HG03460 (cell line): ENCODE results near the gene SIPA1.
"Not testable (repeated sequence)": the region's sequence is repeated elsewhere in the genome, so short reads cannot be mapped to it uniquely, and the experiment has no call there.

Experiments
- ATAC-seq: cut with Tn5 transposase; IDR thresholded peaks from one replicate; pipeline ENCODE4 v1.9.1; 2021; ENCODE audit not compliant: unreplicated experiment

SIPA1 gene

DNA sequence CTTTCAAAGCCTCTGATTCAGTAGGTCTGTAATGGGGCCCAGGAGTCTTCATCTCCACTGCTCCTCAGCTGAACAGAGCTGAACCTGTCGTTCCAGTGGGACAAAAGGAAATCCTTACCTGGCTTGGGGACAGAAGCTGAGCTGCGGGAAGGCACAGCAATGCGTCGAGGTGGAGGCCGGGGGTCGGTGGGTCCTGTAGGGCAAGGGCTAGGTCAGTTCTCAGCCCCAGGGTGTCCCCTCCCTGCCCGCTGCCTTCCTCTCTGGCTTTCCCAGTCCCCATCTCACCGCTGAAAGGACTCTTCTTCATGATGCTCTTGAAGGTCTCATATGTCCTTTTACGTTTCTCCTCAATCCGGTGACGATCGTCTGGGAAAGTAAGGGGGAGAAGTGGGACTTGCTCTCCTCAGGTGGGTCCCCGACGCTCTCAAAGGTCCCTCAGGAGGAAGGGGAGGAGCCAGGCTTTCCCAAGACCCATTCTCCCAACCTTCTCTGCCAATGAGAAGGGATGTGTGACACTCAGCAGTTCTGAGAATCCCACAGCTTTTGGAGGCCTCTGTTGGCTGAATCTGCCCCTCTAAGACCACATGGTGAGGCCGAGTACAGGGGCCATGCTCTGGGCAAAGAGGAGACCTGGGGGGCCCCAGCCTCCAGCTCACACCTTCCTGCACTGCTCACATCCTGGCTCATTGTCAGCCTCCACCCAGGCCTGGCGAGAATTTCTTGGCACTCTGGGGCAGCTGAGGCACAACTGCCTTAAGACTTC is 17.9 kb downstream of the SIPA1 start:
- no peak for ATAC-seq

DNA sequence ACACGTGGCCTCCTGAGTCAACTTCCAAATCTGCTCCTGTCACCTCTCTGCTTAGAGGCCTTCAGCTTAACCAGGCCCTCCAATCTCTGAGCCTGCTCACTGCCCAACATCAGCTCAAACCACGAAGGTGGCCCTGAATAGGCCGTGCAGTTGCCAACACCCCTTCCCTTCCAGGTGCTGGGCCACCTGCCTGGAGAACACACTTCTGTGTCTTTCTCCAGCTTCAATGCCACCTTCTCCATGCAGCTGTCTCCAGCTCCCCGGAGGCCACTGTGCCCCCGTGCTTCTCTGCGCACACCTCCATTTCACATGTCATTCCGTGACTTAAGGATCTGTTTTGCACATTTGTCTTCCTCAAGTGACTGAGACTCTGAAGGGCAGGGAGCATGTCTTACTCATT is 19.5 kb downstream of the SIPA1 start:
- no peak for ATAC-seq

DNA sequence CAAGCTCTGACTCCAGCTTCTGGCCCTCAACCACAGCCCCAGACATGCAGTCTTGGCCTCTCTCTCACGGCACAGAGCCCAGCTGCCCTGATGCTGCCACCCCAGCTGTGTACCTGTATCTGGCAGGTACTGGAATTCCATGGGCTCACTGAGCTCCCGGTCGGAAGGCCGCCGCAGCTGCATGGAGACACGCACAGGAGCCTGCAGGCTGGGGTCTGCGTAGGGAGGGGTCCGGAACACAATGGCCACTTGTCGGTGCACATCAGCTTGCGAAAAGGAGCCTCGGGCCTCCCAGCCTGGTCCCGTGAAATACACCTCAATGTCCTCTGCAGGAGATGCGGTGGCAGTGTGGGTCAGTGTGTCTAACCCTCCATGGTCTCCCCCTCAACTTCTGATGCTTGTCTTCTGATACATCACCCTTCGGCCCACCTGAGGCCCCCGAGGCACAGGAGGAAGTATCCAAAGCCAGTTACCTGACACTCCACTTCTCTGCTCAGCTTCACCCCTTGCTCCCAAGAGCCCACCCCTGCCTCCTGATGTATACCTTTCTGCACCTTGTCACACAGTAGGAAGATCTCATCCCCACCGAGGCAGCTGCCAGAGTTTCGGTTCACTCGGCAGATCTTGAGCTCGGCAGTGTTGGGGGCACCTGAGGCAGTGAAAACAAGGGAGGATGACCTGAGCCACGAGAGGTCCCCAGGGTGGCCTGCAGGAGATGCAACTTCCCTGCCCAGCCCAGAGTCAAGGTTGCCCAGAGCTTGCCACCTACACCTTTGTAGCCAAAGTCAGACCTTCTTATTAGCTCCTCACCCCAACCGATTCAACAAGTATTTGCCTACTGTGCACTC is 20.5 kb downstream of the SIPA1 start:
- ATAC-seq, result no peak

DNA sequence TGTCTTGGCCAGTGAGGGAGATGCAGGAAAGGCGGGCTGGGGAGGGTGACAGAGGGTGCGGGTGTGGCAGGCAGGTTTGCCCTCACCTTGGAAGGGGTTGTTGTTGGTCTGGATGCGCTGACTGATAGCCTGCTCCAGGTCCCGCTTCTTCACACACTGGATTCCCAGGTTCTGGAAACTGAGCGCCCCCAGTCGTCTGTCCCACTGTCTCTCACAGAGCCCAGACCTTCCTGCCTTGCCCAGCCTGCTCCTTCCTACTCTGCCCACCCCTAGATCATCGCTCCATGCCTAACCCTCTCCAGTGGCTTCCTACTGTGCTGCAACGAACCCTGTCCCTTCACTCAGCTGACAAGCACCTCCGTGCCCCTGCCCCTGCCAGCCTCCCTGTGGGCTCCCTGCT is 22.1 kb downstream of the SIPA1 start:
- ATAC-seq, result no peak

DNA sequence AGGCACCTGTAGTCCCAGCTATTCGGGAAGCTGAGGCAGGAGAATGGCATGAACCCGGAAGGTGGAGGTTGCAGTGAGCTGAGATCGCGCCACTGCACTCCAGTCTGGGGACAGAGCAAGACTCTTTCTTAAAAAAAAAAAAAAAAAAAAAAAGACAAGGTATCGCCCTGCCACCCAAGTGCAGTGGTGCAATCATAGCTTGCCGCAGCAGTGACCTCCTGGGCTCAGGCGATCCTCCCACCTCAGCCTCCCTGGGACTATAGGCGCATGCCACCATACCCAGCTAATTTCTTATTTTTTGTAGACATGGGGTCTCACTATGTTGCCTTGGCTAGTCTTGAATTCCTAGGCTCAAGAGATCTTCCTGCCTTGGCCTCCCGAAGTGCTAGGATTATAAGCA is 23.0 kb downstream of the SIPA1 start:
- not testable (repeated sequence) for ATAC-seq

DNA sequence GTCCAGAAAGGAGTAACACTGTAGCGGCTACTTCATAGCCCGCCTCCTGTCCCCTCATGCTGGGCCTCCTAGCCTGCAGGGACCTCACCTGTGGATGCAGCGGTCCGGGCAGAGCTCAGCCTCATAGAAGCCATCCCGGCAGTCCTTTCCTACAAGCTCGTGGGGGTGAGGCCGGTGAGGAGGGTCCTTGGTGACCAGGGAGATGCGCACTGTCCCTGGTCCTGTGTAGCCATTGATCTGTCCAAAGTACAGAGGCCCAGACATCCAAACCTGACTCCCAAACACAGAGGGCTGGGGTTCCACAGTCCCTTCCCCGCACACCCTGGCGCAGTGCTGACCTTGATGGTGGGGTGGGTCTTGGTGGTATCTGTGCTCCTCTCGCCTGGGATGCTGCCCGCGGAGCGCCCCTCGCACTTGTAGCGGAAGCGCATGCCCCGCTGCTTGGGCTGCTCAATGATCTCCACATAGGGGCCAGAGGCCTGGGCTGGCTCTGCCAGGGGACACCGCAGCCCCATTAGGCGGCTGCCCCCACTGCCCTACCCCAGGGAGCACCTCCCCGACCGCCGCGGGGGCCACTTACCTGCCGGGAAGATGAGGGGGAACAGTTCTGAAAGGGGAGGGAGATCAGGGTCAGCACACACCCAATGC is 23.8 kb downstream of the SIPA1 start:
- no peak for ATAC-seq

DNA sequence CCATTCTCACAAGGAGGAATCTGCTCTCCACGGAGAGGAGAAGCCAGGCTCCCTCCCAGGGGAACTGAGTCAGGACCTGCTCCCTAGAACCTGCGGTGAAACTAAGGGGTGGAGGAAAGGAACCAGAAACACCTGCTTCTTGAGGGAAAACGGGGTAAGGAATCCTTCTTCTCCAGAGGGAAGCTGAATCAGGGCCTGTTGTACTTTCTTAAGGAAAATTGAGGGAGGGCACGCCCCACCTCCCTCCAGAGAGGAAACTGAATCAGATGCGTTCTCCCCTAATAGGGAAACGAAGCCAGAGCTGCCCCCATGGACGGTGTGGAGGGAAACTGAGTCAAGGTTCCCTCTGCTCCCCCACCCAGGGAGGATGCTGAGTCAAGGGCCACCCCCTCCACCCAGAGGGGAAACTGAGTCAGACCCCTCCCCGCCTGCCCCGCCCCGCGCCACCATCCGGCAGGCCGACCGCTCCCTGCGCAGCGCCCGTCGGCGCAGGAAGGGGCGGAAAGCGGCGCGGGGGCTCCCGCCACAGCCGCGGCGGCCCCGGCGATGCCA is 24.4 kb downstream of the SIPA1 start:
- no peak for ATAC-seq

DNA sequence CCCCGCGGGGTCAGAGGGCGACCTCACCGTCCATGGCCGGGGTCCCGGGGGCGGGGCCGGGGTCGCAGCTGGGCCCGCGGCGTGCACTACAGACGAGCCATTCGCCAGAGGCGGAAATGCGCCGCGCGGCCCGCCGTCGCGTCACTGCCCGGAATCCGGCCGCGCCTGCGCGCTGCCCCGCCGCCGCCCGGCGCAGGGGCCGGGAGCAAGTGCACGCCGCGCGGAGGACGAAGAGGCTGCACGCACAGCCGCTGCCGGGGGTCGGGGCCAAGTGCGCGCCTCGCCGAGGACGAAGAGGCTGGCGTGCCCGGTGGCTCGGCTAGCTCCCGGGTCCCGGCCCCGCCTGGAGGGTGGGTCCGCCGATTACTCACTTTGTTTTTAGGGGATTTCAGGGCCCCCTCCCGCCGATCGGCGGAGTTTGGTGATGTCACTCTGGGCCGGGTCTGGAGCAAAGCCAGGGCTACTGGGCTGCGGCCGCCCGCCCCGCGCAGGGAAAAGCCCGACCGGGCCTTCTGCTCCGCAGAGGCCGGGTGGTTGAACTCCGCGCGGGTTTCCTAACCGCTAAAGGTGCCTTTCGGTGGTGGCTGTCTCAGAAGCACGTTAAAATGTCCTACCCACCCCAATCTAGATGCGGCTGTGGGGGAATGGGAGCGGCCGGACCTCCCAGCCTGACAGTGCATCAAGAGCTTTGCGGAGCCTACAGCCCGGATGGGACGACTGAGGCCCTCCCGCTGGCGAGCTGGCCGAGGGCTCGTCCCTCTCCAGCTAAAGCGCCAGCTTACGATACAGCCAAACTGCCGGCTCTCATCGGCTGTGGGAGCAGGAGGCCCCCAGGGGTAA is 25.1 kb downstream of the SIPA1 start, which contains the start of gene RELA:
Gene RELA (minus strand): TSS at position 118 of the 840 bp plus-strand sequence. CDS start 84 bp downstream, at position 34.
- peak; percentile 68 for ATAC-seq

DNA sequence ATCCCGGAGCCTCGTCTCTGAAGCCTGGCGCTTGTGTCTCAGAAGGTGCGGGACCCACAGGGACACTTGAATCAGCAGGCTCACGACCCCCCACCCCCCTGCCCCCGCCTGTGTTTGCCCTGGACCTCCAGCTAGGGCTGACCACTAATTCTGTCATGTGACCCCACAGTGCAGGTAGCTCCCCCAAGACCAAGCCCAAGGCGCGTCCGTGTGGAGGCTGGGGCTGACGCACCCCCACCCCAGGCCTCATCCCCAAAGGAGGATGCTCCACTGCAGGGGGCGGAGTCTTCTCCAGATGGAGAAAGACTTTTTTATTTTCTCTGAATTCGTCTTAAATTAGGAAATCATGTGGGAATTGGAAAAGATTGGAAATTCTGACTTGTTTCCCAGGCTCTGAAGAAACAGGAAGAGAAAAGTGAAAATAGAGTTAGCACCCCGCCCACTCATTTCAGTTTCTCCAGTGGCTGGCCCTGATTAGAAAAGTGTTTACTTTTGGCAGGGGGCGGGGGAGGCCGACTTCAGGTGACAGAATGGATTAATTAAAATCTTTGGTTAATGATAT is 25.8 kb downstream of the SIPA1 start:
- ATAC-seq, result peak; percentile 27

DNA sequence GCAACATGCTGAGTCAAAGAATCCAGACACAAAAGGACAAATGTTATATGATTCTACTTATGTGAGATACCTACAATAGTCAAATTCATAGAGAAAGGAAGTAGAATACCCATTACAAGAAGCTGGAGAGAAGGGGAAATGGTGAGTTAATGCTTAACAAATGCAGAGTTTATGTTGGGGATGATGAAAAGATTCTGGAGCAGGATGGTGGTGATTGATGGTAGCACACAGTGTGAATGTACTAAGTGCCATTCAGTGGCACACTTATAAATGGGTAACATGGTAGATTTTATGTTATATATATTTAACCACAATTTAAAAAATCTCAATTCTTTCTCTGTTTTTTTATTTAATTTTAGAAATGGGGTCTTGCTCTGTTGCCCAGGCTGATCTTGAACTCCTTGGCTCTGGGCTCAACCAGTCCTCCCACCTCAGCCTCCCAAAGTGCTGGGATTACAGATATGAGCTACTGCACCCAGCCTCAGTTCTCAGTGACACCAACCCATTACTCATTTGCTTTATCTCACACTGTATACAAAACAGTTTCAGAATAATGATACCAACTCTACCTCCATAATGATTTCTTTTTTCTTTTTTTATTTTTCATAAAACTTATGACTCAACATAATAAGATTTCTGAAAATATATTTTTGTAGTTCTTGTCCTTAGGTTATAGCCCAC is 34.4 kb downstream of the SIPA1 start:
- no peak for ATAC-seq

DNA sequence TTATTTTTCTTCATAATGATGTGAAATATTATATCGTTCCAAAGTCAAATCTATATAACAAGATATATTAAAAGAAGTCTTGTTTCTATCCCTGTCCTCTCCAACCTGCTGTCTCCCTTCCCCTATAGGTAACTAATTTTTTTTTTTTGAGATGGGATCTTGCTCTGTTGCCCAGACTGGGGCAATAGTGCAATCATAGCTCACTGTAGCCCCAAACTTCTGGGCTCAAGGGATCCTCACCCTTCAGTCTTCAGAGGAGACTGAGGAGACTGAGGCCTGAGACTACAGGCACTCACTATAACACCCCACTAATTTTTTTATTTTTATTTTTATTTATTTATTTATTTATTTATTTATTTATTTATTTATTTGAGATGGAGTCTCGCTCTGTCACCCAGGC is 35.1 kb downstream of the SIPA1 start:
- ATAC-seq, result no peak

DNA sequence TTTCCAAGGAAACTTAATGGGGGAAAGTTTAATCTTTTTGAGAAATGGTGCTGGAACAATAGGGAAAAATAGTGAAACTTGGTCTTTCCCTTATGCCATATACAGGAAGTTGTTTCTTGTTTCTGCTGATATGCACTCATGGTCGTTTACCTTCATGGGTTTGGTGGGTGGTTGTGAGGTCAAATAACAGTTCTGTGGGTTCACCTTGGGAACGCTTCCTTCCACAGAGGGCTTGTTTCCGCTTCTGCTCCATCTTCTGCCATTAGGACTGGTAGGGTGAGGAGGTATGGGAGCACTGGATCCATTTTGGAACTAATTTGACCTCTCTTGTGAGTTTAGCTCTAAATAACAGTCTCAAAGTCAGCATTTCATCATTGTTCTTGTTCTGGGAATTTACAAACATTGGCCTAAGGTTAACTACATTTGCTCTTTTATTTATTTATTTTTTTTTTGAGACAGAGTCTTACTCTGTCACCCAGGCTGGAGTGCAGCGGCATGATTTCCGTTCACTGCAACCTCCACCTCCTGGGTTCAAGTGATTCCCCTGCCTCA is 42.4 kb downstream of the SIPA1 start:
- ATAC-seq, result no peak

DNA sequence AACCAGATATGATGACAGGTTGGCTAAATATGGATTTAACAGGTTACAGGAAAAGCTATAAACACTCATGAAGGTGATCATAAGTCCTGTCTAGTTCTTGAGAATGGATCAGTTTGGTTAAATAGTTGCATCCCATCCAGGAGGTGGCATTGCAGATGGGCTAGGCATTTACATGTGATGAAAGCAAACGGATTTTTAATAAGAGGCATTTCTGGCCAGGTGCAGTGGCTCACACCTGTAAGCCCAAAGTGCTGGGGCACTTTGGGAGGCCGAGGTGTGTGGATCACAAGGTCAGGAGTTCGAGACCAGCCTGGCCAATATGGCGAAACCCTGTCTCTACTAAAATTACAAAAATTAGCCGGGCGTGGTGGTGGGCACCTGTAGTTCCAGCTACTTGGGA is 45.6 kb downstream of the SIPA1 start:
- not testable (repeated sequence) for ATAC-seq

DNA sequence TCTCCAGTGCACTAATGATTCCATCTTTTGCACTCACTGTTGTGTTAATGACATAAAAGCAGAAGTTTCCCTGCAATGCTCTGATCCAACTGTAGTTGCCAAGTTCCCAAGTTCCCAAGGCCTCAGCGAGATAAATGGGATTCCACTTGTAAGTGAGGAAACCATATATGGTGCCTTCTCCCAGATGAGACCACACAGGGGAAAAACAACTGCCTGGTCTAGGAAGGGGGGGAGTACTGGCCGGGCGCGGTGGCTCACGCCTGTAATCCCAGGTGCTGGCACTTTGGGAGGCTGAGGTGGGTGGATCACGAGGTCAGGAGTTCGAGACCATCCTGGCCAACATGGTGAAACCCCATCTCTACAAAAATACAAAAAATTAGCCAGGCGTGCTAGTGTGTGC is 48.1 kb downstream of the SIPA1 start:
- no peak for ATAC-seq

DNA sequence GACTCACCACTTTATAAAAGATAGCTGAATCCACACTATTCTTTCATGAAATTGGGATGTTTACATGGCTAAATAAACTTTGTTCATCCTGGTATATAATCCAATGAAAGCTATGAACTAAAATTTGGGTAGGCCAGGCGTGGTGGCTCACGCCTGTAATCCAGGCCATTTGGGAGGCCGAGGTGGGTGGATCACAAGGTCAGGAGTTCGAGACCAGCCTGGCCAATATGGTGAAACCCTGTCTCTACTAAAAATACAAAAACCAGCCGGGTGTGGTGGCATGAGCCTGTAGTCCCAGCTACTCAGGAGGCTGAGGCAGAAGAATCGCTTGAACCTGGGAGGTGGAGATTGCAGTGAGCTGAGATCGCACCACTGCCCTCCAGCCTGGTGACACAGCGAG is 53.9 kb downstream of the SIPA1 start:
- not testable (repeated sequence) for ATAC-seq

DNA sequence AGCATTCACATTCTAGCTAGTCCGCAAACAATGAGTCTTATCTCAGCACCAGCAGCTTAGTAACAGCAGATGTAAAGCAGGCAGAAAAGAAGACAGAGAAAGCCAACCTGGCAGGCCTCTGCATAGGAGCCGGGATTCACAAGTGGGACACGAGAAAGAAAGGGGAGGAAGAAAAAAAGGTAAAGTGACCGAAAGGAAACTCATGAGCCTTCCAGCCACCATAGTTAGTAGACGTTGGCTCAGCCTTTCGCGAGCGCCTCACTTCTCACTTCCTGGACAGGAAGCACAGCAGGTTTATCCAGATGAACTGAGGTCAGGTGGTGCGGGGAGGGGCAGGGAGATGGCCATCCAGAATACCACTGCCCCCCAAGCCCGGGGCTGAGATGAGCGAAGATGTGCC is 54.5 kb downstream of the SIPA1 start:
- ATAC-seq, result no peak

DNA sequence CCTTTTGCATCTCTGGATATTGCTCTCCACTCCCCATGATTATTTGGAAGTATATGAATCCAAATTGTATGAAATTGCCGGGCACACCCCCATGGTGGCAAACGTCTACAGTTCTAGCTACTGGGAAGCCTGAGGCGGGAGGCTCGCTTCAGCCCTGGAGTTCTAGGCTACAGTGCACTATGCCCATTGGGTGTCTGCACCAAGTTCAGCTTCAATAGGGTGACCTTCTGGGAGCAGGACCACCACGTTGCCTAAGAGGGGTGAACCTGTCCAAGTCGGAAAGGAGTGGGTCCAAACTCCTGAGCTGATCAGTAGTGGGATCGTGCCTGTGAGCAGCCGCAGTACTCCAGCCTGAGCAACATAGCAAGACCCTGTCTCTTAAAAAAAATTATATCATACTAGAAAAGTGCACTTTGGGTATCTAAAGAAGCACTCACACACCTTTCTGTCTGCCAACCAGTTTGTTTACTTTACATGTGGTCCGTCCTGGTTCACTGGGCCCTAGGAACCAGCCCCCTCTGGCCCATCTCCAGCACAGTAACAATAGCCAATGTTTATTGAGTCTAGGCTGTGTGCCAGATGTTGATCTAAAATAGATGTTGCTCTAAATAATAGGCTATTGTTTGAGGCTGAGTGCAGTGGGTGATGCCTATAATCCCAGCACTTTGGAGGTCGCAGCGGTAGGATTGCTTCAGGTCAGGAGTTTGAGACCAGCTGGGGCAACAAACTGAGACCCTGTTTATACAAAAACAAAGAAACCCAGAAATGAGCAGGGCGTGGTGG is 57.7 kb downstream of the SIPA1 start:
- no peak for ATAC-seq

DNA sequence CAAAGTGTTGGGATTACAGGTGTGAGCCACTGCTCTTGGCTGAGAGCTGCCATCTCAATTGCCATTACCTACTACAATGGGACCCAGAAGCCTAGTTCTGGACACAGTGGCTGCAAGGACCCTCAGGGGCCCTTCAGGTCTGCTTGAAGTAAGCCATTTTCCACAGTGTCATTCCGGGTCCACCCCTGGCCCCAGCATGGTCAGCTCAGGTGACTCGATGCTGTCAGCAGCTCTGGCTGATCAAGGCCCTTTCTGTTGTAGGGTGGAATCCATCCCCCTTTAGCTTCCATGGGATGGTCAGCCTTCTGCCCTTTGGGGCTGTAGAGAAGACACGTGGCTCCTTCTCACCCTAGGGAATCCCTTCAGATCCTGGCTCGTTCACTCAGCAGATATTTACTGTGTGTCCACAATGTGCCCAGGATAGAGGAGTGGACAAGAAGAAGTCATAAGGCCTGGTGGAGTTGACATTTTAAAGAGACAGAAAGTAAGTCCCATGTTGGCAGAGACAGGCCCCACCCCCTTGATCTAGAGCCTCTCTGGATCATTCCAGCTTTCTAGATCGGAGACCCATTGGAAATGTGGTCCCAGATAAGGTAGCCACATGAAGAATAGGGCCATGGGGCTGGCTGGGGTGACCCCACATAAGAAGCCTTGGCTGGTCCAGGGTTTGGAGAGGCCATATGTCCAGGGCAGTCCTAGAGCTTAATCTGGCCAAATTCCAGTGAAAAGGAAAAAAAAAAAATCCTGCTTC is 59.1 kb downstream of the SIPA1 start:
- no peak for ATAC-seq
